Measurements from ENCODE around the gene THUMPD3.

Gene THUMPD3

DNA sequence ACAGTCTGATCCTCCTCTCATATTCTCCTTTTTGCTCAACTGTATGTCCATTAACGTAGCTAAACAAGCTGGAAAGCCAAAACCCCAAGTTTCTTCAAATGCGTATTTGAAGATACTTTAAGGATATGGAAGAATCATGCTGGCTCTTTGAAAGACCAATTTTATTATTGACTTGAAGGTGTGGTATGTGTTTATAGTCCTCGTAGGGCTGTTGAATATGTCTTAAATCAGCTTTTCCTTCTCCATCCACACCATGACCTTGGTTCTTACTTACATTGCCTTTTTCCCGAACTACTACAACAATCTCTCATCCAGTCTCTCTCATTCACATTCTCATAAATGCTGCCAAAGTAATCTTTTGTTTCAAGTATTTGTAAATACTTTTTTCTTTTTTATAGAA lies 19.7 kb upstream of the THUMPD3 start:
- Histone ChIP-seq H2AK5ac (ENCODE audit: low read length) (no peak overlapping the region), H3K79me2 (ENCODE audit: control insufficient read depth, insufficient read depth, low read length, poor library complexity) (no peaks in the 10 kb centered on the region), H3K23ac (ENCODE audit: low read length) (no peak overlapping the region), H3K27ac (ENCODE audit: low read depth, low read length) (no peak overlapping the region), H4K91ac (ENCODE audit: low read depth, low read length) (no peak overlapping the region), H3K18ac (ENCODE audit: low read length) (no peak overlapping the region), H3K9ac (ENCODE audit: low read length) (no peak overlapping the region), H4K12ac (ENCODE audit: low read depth, low read length) (no peak overlapping the region), H3K14ac (ENCODE audit: low read length) (no peak overlapping the region), H2BK12ac (ENCODE audit: low read length) (no peak overlapping the region), H3K4me3 (ENCODE audit: low read depth, low read length) (no peak overlapping the region), H2BK120ac (ENCODE audit: insufficient read depth, low read length, poor library complexity) (no peak overlapping the region), H3K4me2 (ENCODE audit: low read length) (no peak overlapping the region), H2AFZ (ENCODE audit: insufficient read depth, low read length, poor library complexity) (no peak overlapping the region), H3K27me3 (ENCODE audit: insufficient read depth, low read length) (no peaks in the 10 kb centered on the region), H4K8ac (ENCODE audit: low read depth, low read length) (no peak overlapping the region), H3K4me1 (ENCODE audit: control insufficient read depth in 1 of 2, insufficient read depth in 2 of 2, low read length in 2 of 2) (peaks cover 20 to 28% of the 10 kb centered on the region in 2 experiments), H3K9me3 (ENCODE audit: insufficient read depth, low read depth, low read length) (no peaks in the 10 kb centered on the region), H3K36me3 (ENCODE audit: control insufficient read depth in 1 of 2, insufficient read depth in 2 of 2, low read length in 2 of 2) (no peaks in the 10 kb centered on the region), H2BK5ac (ENCODE audit: low read depth, low read length, poor library complexity) (no peak overlapping the region), H3K79me1 (ENCODE audit: low read length) (peaks cover 8% of the 10 kb centered on the region), H3K4ac (ENCODE audit: low read depth, low read length) (no peak overlapping the region)
- 100% methylated on average over 1 of the region's 4 CpGs for WGBS (ENCODE audit: extremely low coverage, insufficient coverage, insufficient read length)
- no peak for DNase-seq

DNA sequence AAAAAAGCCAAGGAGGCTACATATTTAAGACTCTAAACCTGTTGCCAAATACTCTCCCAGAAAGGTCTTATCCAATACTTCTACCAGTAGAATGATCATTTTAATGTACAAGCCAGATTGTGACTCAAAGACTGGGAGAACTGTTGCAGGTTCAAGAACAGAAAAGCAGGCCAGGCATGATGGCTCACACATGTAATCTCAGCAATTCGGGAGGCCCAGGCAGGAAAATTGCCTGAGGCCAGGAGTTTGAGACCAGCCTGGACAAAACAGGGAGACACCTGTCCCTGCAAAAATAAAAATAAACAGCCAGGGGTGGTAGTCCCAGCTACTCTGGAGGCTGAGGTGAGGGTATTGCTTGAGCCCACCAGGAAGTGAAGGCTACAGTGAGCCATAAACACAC lies 17.8 kb upstream of the THUMPD3 start:
- no peak overlapping the region for H3K18ac ChIP-seq (ENCODE audit: low read length)
- peaks cover 10% of the 10 kb centered on the region for H3K79me1 ChIP-seq (ENCODE audit: low read length)
- H3K9me3 ChIP-seq (ENCODE audit: insufficient read depth, low read depth, low read length), result peaks cover 5% of the 10 kb centered on the region
- no peak overlapping the region for H3K4me3 ChIP-seq (ENCODE audit: low read depth, low read length)
- H4K91ac ChIP-seq (ENCODE audit: low read depth, low read length), result no peak overlapping the region
- H2BK120ac ChIP-seq (ENCODE audit: insufficient read depth, low read length, poor library complexity), result no peak overlapping the region
- no peak overlapping the region for H3K23ac ChIP-seq (ENCODE audit: low read length)
- H3K27ac ChIP-seq (ENCODE audit: low read depth, low read length), result no peak overlapping the region
- peak; percentile 75 to 83 for DNase-seq
- no peak overlapping the region for H4K12ac ChIP-seq (ENCODE audit: low read depth, low read length)
- no peaks in the 10 kb centered on the region for H3K27me3 ChIP-seq (ENCODE audit: insufficient read depth, low read length)
- H3K36me3 ChIP-seq (ENCODE audit: control insufficient read depth in 1 of 2, insufficient read depth in 2 of 2, low read length in 2 of 2), result no peaks in the 10 kb centered on the region
- H2AFZ ChIP-seq (ENCODE audit: insufficient read depth, low read length, poor library complexity), result no peak overlapping the region
- peaks cover 25 to 35% of the 10 kb centered on the region in 2 experiments for H3K4me1 ChIP-seq (ENCODE audit: control insufficient read depth in 1 of 2, insufficient read depth in 2 of 2, low read length in 2 of 2)
- H2AK5ac ChIP-seq (ENCODE audit: low read length), result no peak overlapping the region
- H3K4ac ChIP-seq (ENCODE audit: low read depth, low read length), result no peak overlapping the region
- no peak overlapping the region for H3K4me2 ChIP-seq (ENCODE audit: low read length)
- H4K8ac ChIP-seq (ENCODE audit: low read depth, low read length), result no peak overlapping the region
- no peak overlapping the region for H3K14ac ChIP-seq (ENCODE audit: low read length)
- no peak overlapping the region for H2BK5ac ChIP-seq (ENCODE audit: low read depth, low read length, poor library complexity)
- WGBS (ENCODE audit: extremely low coverage, insufficient coverage, insufficient read length), result no CpG with 5 or more reads among the region's 1 CpG
- H3K79me2 ChIP-seq (ENCODE audit: control insufficient read depth, insufficient read depth, low read length, poor library complexity), result no peaks in the 10 kb centered on the region
- H3K9ac ChIP-seq (ENCODE audit: low read length), result no peak overlapping the region
- H2BK12ac ChIP-seq (ENCODE audit: low read length), result no peak overlapping the region

DNA sequence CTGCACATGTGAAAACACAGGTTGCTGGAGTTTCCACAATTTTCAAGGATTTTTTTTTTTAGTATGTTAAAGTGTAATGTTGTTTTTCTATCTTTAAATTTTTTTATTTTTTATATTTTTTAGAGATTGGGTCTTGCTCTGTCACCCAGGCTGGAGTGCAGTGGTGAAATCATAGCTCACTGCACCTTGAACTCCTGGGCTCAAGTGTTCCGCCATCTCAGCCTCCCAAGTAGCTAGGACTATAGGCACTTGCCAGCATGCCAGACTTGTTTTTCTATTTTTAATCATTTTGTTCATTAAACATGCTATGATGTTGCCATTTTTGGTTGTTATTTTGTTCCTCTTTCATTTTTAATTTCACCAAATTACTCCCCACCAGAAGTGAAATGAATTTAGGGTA lies 16.7 kb upstream of the THUMPD3 start:
- no peak overlapping the region for H4K91ac ChIP-seq (ENCODE audit: low read depth, low read length)
- H3K4me2 ChIP-seq (ENCODE audit: low read length), result no peak overlapping the region
- no peak overlapping the region for H3K27ac ChIP-seq (ENCODE audit: low read depth, low read length)
- no peak overlapping the region for H3K9ac ChIP-seq (ENCODE audit: low read length)
- H3K23ac ChIP-seq (ENCODE audit: low read length), result no peak overlapping the region
- no peak overlapping the region for H3K14ac ChIP-seq (ENCODE audit: low read length)
- no peak overlapping the region for H4K8ac ChIP-seq (ENCODE audit: low read depth, low read length)
- no peak overlapping the region for H2BK120ac ChIP-seq (ENCODE audit: insufficient read depth, low read length, poor library complexity)
- no peak for DNase-seq
- H2AK5ac ChIP-seq (ENCODE audit: low read length), result no peak overlapping the region
- H3K4ac ChIP-seq (ENCODE audit: low read depth, low read length), result no peak overlapping the region
- no peak overlapping the region for H3K4me3 ChIP-seq (ENCODE audit: low read depth, low read length)
- H3K36me3 ChIP-seq (ENCODE audit: control insufficient read depth in 1 of 2, insufficient read depth in 2 of 2, low read length in 2 of 2), result no peaks in the 10 kb centered on the region
- peaks cover 13% of the 10 kb centered on the region for H3K79me1 ChIP-seq (ENCODE audit: low read length)
- H2BK5ac ChIP-seq (ENCODE audit: low read depth, low read length, poor library complexity), result no peak overlapping the region
- H3K9me3 ChIP-seq (ENCODE audit: insufficient read depth, low read depth, low read length), result peaks cover 5% of the 10 kb centered on the region
- no peak overlapping the region for H4K12ac ChIP-seq (ENCODE audit: low read depth, low read length)
- WGBS (ENCODE audit: extremely low coverage, insufficient coverage, insufficient read length), result no CpG with 5 or more reads among the region's 1 CpG
- no peak overlapping the region for H2AFZ ChIP-seq (ENCODE audit: insufficient read depth, low read length, poor library complexity)
- no peak overlapping the region for H3K18ac ChIP-seq (ENCODE audit: low read length)
- H3K27me3 ChIP-seq (ENCODE audit: insufficient read depth, low read length), result no peaks in the 10 kb centered on the region
- no peak overlapping the region for H2BK12ac ChIP-seq (ENCODE audit: low read length)
- H3K4me1 ChIP-seq (ENCODE audit: control insufficient read depth in 1 of 2, insufficient read depth in 2 of 2, low read length in 2 of 2), result peaks cover 21 to 28% of the 10 kb centered on the region in 2 experiments
- no peaks in the 10 kb centered on the region for H3K79me2 ChIP-seq (ENCODE audit: control insufficient read depth, insufficient read depth, low read length, poor library complexity)

DNA sequence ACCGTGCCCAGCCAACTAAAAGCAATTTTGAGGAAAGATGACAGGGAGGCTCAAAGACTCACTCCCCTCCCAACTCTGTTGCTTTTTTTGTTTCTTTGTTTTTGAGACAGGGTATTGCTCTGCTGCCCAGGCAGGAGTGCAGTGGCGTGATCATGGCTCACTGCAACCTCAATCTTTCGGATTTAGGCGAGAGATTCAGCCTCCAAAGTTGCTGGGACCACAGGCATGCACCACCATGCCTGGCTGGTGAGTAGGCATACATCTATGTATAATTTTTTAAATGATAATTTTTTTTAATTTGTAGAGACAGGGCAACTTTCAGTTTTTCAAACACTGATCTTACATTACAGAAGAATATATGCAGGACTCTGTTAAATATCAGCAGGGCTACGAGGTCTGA lies 15.8 kb upstream of the THUMPD3 start:
- Histone ChIP-seq H2BK12ac (ENCODE audit: low read length) (peak overlapping the region; percentile 66), H4K8ac (ENCODE audit: low read depth, low read length) (no peak overlapping the region), H4K12ac (ENCODE audit: low read depth, low read length) (no peak overlapping the region), H3K27ac (ENCODE audit: low read depth, low read length) (no peak overlapping the region), H3K9ac (ENCODE audit: low read length) (no peak overlapping the region), H2AK5ac (ENCODE audit: low read length) (no peak overlapping the region), H3K23ac (ENCODE audit: low read length) (no peak overlapping the region), H3K9me3 (ENCODE audit: insufficient read depth, low read depth, low read length) (peaks cover 5% of the 10 kb centered on the region), H3K4me2 (ENCODE audit: low read length) (no peak overlapping the region), H3K36me3 (ENCODE audit: control insufficient read depth in 1 of 2, insufficient read depth in 2 of 2, low read length in 2 of 2) (no peaks in the 10 kb centered on the region), H3K14ac (ENCODE audit: low read length) (peak overlapping the region; percentile 22), H4K91ac (ENCODE audit: low read depth, low read length) (peak overlapping the region; percentile 60), H2BK120ac (ENCODE audit: insufficient read depth, low read length, poor library complexity) (peak overlapping the region; percentile 35), H3K27me3 (ENCODE audit: insufficient read depth, low read length) (no peaks in the 10 kb centered on the region), H3K79me2 (ENCODE audit: control insufficient read depth, insufficient read depth, low read length, poor library complexity) (no peaks in the 10 kb centered on the region), H2BK5ac (ENCODE audit: low read depth, low read length, poor library complexity) (no peak overlapping the region), H3K4me3 (ENCODE audit: low read depth, low read length) (no peak overlapping the region), H3K4me1 (ENCODE audit: control insufficient read depth in 1 of 2, insufficient read depth in 2 of 2, low read length in 2 of 2) (peaks cover 14 to 30% of the 10 kb centered on the region in 2 experiments), H3K79me1 (ENCODE audit: low read length) (peaks cover 12% of the 10 kb centered on the region), H3K18ac (ENCODE audit: low read length) (no peak overlapping the region), H3K4ac (ENCODE audit: low read depth, low read length) (no peak overlapping the region), H2AFZ (ENCODE audit: insufficient read depth, low read length, poor library complexity) (no peak overlapping the region)
- no CpG with 5 or more reads among the region's 5 CpGs for WGBS (ENCODE audit: extremely low coverage, insufficient coverage, insufficient read length)
- no peak for DNase-seq
